Measurements from ENCODE around the gene RIOX2.

The RIOX2 gene

GRCh38 chr3:97957617-97958311 lies 14.5 kb downstream of the RIOX2 start:
- no peak for DNase-seq (ENCODE audit: insufficient read length, low spot score)
- FAIRE-seq, result no peak

- no peak for DNase-seq (ENCODE audit: insufficient read length, low spot score)
- FAIRE-seq, result no peak
Measured at GRCh38 chr3:97956051-97956450, 16.2 kb downstream of the RIOX2 start.

GRCh38 chr3:97954228-97954827 lies 17.9 kb downstream of the RIOX2 start:
- DNase-seq (ENCODE audit: insufficient read length, low spot score), result no peak
- FAIRE-seq, result no peak

GRCh38 chr3:97952872-97953271 lies 19.4 kb downstream of the RIOX2 start:
- DNase-seq (ENCODE audit: insufficient read length, low spot score) (no peak), FAIRE-seq (no peak)

- DNase-seq (ENCODE audit: insufficient read length, low spot score) (no peak), FAIRE-seq (no peak)
Measured at GRCh38 chr3:97952280-97952679, 20.0 kb downstream of the RIOX2 start.

- FAIRE-seq, result no peak
- DNase-seq (ENCODE audit: insufficient read length, low spot score), result no peak
Measured at GRCh38 chr3:97950360-97950759, 21.9 kb downstream of the RIOX2 start.

- FAIRE-seq, result no peak
Measured at GRCh38 chr3:97949743-97950142, 22.5 kb downstream of the RIOX2 start.

GRCh38 chr3:97949110-97949485 lies 23.1 kb downstream of the RIOX2 start:
- FAIRE-seq (no peak), DNase-seq (ENCODE audit: insufficient read length, low spot score) (no peak)

More at GRCh38 chr3:97949743-97950142, 22.5 kb downstream of the RIOX2 start:
- DNase-seq (ENCODE audit: insufficient read length, low spot score), result no peak

GRCh38 chr3:97948351-97949109 lies 23.7 kb downstream of the RIOX2 start:
- DNase-seq (ENCODE audit: insufficient read length, low spot score) (no peak), FAIRE-seq (no peak)

GRCh38 chr3:97942801-97943546 lies 29.3 kb downstream of the RIOX2 start:
- FAIRE-seq (no peak), DNase-seq (ENCODE audit: insufficient read length, low spot score) (no peak)

- no peak for DNase-seq (ENCODE audit: insufficient read length, low spot score)
- FAIRE-seq, result no peak
Measured at GRCh38 chr3:97940034-97940433, 32.2 kb downstream of the RIOX2 start.

GRCh38 chr3:97939401-97939800 lies 32.8 kb downstream of the RIOX2 start:
- DNase-seq (ENCODE audit: insufficient read length, low spot score) (no peak), FAIRE-seq (no peak)

GRCh38 chr3:97938444-97938843 lies 33.8 kb downstream of the RIOX2 start:
- FAIRE-seq (no peak), DNase-seq (ENCODE audit: insufficient read length, low spot score) (no peak)

- FAIRE-seq (no peak), DNase-seq (ENCODE audit: insufficient read length, low spot score) (no peak)
Measured at GRCh38 chr3:97937205-97937604, 35.0 kb downstream of the RIOX2 start.

- no peak for FAIRE-seq
Measured at GRCh38 chr3:97935842-97936241, 36.4 kb downstream of the RIOX2 start.

GRCh38 chr3:97934980-97935695 lies 37.1 kb downstream of the RIOX2 start:
- FAIRE-seq (no peak), DNase-seq (ENCODE audit: insufficient read length, low spot score) (no peak)

More at GRCh38 chr3:97935842-97936241, 36.4 kb downstream of the RIOX2 start:
- no peak for DNase-seq (ENCODE audit: insufficient read length, low spot score)

GRCh38 chr3:97932387-97932801 lies 39.8 kb downstream of the RIOX2 start:
- no peak for DNase-seq (ENCODE audit: insufficient read length, low spot score)
- FAIRE-seq, result no peak

- FAIRE-seq, result no peak
- DNase-seq (ENCODE audit: insufficient read length, low spot score), result no peak
Measured at GRCh38 chr3:97931218-97931617, 41.0 kb downstream of the RIOX2 start.

GRCh38 chr3:97930018-97930417 lies 42.2 kb downstream of the RIOX2 start:
- FAIRE-seq, result no peak
- DNase-seq (ENCODE audit: insufficient read length, low spot score), result no peak

- DNase-seq (ENCODE audit: insufficient read length, low spot score) (no peak), FAIRE-seq (no peak)
Measured at GRCh38 chr3:97928986-97929385, 43.2 kb downstream of the RIOX2 start.
